Measurements from ENCODE around the gene PCSK6. TPM values are rescaled to one million over a fixed set of nuclear protein-coding genes. Genes with fewer than 3 reads are reported as not detected.

Gene PCSK6
- total RNA-seq, 1 donor from 2014 or later: 1.1 TPM

DNA sequence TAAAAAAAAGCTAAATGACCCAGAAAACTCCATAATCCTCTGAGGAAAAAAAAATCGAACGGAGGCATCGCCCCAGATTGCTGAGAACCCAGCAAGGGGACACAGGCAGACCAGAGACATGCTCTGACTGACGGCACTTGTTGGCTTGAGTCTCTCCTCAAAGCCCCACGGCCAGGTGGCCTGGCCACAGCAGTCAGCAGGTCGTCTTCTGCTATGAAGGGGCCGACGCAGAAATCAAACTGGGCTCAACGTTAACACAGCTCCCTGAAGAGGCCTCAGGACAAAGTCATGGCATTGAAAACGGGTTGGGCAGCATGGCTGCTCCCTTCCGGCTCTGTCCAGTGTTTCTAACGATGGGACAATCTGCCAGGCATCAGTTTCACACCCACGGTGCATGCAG, 17.5 kb downstream of the PCSK6 start:
- no peaks in the 10 kb centered on the region for H3K9me3 Mint-ChIP-seq
- intact Hi-C loops (cut with micrococcal nuclease): no loop called here
- TF ChIP-seq, protein P1, sequence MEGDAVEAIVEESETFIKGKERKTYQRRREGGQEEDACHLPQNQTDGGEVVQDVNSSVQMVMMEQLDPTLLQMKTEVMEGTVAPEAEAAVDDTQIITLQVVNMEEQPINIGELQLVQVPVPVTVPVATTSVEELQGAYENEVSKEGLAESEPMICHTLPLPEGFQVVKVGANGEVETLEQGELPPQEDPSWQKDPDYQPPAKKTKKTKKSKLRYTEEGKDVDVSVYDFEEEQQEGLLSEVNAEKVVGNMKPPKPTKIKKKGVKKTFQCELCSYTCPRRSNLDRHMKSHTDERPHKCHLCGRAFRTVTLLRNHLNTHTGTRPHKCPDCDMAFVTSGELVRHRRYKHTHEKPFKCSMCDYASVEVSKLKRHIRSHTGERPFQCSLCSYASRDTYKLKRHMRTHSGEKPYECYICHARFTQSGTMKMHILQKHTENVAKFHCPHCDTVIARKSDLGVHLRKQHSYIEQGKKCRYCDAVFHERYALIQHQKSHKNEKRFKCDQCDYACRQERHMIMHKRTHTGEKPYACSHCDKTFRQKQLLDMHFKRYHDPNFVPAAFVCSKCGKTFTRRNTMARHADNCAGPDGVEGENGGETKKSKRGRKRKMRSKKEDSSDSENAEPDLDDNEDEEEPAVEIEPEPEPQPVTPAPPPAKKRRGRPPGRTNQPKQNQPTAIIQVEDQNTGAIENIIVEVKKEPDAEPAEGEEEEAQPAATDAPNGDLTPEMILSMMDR (IDR thresholded peaks at IDR 0.05): no peak
- ChIA-PET POLR2A (no interaction called here), CTCF (no interaction called here)
- ATAC-seq (ENCODE audit: low read depth) (no peak), DNase-seq (no peak)
- H3K27ac Mint-ChIP-seq: no peak overlapping the region
- peaks cover 9% of the 10 kb centered on the region for H3K27me3 Mint-ChIP-seq
- H3K4me1 Mint-ChIP-seq: no peaks in the 10 kb centered on the region
- H3K36me3 Mint-ChIP-seq (ENCODE audit: low read depth): no peaks in the 10 kb centered on the region
- H3K4me3 Mint-ChIP-seq: no peak overlapping the region

DNA sequence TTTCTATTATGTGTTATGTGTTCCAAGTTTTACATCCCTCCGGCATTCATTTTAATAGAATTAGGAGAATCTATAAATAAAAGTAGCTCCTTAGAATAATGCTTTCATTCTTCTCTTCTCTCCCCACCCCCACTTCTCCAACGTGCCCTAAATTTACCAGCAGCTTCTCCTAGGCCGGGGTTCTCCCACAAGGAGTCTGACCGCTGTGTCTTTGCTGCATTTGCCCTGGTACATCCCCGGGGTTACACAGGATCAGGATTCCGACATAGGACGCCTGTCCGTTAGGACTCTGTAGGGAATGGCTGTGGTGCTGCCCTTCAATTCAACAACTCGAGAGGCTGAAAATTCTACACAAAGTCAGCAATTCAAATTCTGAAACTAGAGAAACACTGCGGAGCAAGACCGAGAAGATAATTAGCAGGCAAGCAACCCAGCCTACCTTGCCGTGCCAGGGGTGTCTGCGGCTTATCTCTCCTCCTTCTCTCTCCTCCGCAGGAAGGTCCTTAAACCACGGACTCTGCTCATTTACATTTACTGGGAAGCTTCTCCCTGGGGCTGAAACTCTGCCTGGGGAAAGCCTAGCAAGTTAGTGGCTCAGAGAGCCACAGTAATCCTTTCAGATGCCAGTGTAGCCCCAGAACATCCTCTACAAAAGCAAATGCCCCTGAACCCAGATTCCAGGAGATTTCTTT, 18.8 kb downstream of the PCSK6 start:
- Mint-ChIP-seq H3K27me3 (peaks cover 8% of the 10 kb centered on the region), H3K36me3 (ENCODE audit: low read depth) (no peaks in the 10 kb centered on the region), H3K27ac (no peak overlapping the region), H3K9me3 (peaks cover 5% of the 10 kb centered on the region), H3K4me1 (no peaks in the 10 kb centered on the region), H3K4me3 (no peak overlapping the region)
- ATAC-seq (ENCODE audit: low read depth): no peak
- TF ChIP-seq, protein P1 (IDR thresholded peaks at IDR 0.05): no peak
- no peak for DNase-seq
- ChIA-PET CTCF (no interaction called here), POLR2A (no interaction called here)
- intact Hi-C loops (cut with micrococcal nuclease): no loop called here

DNA sequence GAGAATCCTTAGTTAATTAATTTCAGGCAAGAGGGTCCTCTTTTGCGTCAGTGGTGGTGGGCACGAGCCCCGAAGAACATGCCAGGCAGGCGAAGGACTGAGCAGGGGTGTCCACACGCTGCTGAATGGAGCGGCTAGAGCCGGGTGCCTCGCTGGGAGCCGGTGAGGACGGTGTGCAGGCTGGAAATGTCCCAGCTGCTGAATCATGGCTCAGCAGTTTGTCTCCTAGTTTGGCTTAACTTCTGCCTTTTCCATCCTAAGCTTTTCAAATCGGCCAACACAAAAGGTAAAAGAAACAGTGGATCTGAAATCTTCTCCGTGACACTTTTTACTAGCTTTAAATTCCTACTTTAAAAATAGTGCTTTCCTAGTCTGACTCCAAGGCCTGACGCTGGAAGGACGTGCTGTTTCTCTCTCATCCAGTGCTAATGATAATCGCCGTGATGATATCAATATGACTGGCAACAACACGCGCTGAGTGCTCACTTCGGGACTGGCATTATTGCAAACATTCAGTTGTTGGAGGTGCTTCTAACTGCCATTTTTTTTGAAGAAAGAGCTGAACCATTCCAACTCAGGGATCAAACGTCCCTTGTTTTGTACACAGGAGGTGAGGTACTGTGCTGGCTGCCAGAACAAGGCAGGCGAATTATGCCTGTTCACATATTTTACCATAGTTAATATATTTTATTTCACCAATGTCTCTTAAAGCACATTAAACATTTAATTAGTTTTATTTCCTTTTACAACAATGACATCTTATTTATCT, 19.8 kb downstream of the PCSK6 start:
- H3K36me3 Mint-ChIP-seq (ENCODE audit: low read depth): no peaks in the 10 kb centered on the region
- H3K9me3 Mint-ChIP-seq: peaks cover 5% of the 10 kb centered on the region
- H3K4me1 Mint-ChIP-seq: no peaks in the 10 kb centered on the region
- ChIA-PET CTCF (no interaction called here), POLR2A (no interaction called here)
- no peak overlapping the region for H3K4me3 Mint-ChIP-seq
- intact Hi-C loops (cut with micrococcal nuclease): no loop called here
- H3K27ac Mint-ChIP-seq: no peak overlapping the region
- peaks cover 3% of the 10 kb centered on the region for H3K27me3 Mint-ChIP-seq
- no peak for DNase-seq
- ATAC-seq (ENCODE audit: low read depth): no peak
- TF ChIP-seq, protein P1 (IDR thresholded peaks at IDR 0.05): no peak

DNA sequence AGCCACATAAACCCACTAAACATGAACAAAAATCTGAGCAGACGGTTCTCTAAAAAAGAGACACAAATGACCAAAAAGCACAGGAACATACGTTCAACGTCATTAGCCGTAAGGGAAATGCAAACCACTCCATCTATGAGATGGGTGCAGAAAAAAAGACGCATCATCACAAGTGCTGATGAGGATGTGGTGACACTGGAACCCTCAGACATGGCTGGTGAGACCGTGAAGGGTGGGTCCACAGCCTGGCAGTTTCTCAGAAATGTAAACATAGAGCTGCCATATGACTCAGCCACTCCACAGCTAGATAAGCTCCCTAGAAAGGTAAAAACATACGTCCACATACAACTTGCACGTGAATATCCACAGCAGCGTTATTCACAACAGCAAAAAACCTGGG, 23.3 kb downstream of the PCSK6 start:
- no peak for DNase-seq
- CTCF ChIA-PET: no interaction called here
- Mint-ChIP-seq H3K27ac (no peak overlapping the region), H3K27me3 (peaks cover 14% of the 10 kb centered on the region), H3K4me3 (no peak overlapping the region), H3K36me3 (ENCODE audit: low read depth) (no peaks in the 10 kb centered on the region), H3K4me1 (no peaks in the 10 kb centered on the region), H3K9me3 (peaks cover 5% of the 10 kb centered on the region)
- TF ChIP-seq, protein P1 (IDR thresholded peaks at IDR 0.05): no peak
- no peak for ATAC-seq (ENCODE audit: low read depth)
- intact Hi-C loops (cut with micrococcal nuclease): no loop called here
- POLR2A ChIA-PET: no interaction called here

DNA sequence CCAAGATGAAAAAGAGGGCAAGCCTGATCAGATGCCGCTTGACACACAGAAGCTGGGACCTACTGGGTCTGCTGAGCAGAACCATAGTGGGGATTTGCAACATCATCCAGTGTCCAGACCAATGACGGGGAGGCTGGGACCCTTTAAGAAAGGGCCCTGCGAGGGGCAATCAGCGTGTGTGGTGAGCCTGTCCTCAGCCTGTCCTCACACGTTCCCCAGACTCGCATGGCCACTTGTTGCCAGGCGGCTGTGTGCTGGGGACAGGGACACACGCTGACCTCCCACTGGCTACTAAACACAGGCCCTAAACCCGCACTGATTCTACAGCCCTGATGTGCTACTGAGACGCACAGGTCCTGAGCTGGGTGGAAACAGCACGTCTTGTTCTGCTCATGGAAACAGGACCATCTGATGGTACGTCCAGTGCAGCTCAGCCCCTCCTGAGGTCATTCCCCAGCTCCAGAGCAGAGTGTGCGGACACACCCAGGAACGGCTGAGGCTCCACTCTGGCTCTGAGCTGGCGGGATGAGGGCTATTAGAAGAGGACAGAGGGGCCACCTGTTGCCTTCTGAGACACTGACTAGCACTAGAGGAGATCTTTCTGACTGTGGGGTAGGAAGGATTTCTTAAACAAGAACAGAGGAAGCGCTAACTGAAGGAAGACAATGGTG, 24.4 kb downstream of the PCSK6 start:
- Mint-ChIP-seq H3K4me1 (no peaks in the 10 kb centered on the region), H3K4me3 (no peak overlapping the region), H3K27ac (no peak overlapping the region), H3K36me3 (ENCODE audit: low read depth) (no peaks in the 10 kb centered on the region), H3K9me3 (peaks cover 5% of the 10 kb centered on the region), H3K27me3 (peaks cover 20% of the 10 kb centered on the region)
- intact Hi-C loops (cut with micrococcal nuclease): no loop called here
- DNase-seq (no peak), ATAC-seq (ENCODE audit: low read depth) (no peak)
- POLR2A ChIA-PET: no interaction called here
- TF ChIP-seq, protein P1 (IDR thresholded peaks at IDR 0.05): no peak
- CTCF ChIA-PET: no interaction called here

Measured in activated B cell treated with CpG ODN at 0.5 μM for 24 hours (primary cell).